Measurements from ENCODE around the gene CST9. TPM values are rescaled to one million over a fixed set of nuclear protein-coding genes. Genes with fewer than 3 reads are reported as not detected.
A peak's percentile ranks its signal among the peaks of the same experiment; 100 is the strongest.

The CST9 gene
- total and polyA plus RNA-seq, 2 of the 13 experiments (the other 11 are each of a cell fraction or from before 2014, with no cell fraction given), result 0.07 TPM; not detected in 1

DNA sequence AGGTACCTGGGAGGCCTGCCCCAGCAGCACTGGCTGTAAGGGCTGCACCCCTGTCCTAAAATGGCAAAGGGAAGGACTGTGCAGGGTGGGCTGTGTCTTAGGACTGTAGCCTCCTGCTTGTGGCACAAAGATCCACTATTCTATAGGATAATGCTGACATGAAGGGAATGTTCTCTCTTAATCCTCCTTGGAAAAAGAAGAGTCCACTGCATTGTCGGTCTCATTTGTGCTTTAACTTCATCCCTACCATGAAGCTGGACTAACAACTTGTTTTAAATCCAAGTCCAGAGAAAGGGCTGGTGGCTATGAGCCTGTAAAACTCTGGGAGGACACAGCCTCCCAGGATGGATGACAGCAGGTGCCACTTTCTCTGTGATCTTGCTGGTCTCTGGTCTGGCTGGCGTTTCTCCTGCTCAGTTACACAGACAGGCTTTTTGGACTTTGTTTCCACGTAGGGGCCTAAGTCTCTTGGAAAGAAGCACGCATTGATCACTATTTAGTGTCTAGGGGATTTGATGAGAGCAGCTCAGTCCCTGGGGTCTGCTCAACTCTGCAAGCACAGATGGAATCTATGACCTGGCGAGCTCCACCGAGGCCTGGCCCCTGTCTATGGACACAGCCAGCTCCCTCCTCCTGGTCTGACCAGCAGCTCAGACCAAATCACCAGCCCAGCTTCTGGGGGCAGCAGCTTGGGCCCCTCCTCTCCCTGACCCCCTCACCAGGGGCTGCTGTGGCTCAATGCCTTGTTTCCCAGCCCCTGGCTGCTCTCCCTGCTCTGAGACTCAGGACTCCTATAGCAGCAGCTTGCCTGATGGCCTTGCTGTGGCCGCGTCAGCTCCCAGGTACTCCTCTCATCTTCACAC is 27.2 kb upstream of the CST9 start (continued):
- TF ChIP-seq RNF219 (CRISPR knock-in tag; IDR thresholded peaks at IDR 0.05), result no peak
- TF ChIP-seq EED (CRISPR knock-in tag; IDR thresholded peaks at IDR 0.05), result no peak
- no peak for TF ChIP-seq TAF15 (IDR thresholded peaks at IDR 0.05; ENCODE audit: low read depth, low read length, poor library complexity, severe bottlenecking)
- no peak for TF ChIP-seq PTBP1 (IDR thresholded peaks at IDR 0.05; ENCODE audit: low read depth, low read length, poor library complexity, severe bottlenecking)
- TF ChIP-seq ZNF713 (CRISPR knock-in tag; IDR thresholded peaks at IDR 0.05), result no peak
- no peak for TF ChIP-seq PCBP1 (IDR thresholded peaks at IDR 0.05; ENCODE audit: borderline replicate concordance, low read depth, low read length)
- TF ChIP-seq, protein P1, sequence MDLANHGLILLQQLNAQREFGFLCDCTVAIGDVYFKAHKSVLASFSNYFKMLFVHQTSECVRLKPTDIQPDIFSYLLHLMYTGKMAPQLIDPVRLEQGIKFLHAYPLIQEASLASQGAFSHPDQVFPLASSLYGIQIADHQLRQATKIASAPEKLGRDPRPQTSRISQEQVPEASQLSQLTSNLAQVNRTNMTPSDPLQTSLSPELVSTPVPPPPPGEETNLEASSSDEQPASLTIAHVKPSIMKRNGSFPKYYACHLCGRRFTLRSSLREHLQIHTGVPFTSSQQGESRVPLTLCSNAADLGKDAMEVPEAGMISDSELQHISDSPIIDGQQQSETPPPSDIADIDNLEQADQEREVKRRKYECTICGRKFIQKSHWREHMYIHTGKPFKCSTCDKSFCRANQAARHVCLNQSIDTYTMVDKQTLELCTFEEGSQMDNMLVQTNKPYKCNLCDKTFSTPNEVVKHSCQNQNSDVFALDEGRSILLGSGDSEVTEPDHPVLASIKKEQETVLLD (CRISPR knock-in tag; IDR thresholded peaks at IDR 0.05; ENCODE audit: low read depth), result 0 out of 2 replicates have a peak, but pooled peaks have one; percentile 46
- TF ChIP-seq ZNF280D (CRISPR knock-in tag; IDR thresholded peaks at IDR 0.05), result no peak
- TF ChIP-seq SP2 (CRISPR knock-in tag; IDR thresholded peaks at IDR 0.05), result no peak
- no peak for TF ChIP-seq TSC22D2 (CRISPR knock-in tag; IDR thresholded peaks at IDR 0.05; ENCODE audit: borderline replicate concordance)
- no peak for TF ChIP-seq KLF16 (CRISPR knock-in tag; IDR thresholded peaks at IDR 0.05)
- no peak for TF ChIP-seq ZBTB4 (CRISPR knock-in tag; IDR thresholded peaks at IDR 0.05; ENCODE audit: borderline replicate concordance)
- TF ChIP-seq SNRNP70 (IDR thresholded peaks at IDR 0.05; ENCODE audit: low read depth, low read length), result no peak
- no peak for TF ChIP-seq BHLHE40 (IDR thresholded peaks at IDR 0.05; ENCODE audit: low read length)
- TF ChIP-seq, protein P2, sequence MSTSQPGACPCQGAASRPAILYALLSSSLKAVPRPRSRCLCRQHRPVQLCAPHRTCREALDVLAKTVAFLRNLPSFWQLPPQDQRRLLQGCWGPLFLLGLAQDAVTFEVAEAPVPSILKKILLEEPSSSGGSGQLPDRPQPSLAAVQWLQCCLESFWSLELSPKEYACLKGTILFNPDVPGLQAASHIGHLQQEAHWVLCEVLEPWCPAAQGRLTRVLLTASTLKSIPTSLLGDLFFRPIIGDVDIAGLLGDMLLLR (CRISPR knock-in tag; IDR thresholded peaks at IDR 0.05), result no peak
- no peak for TF ChIP-seq ZSCAN29 (CRISPR knock-in tag; conservative IDR thresholded peaks at IDR 0.05)
- no peak for TF ChIP-seq MIER2 (CRISPR knock-in tag; IDR thresholded peaks at IDR 0.05)
- TF ChIP-seq ZNF343 (CRISPR knock-in tag; IDR thresholded peaks at IDR 0.05), result no peak

All from HepG2 (cell line).